Measurements from ENCODE around the gene SERPINB8. TPM values are rescaled to one million over a fixed set of nuclear protein-coding genes. Genes with fewer than 3 reads are reported as not detected.

The SERPINB8 gene
- total RNA-seq, 1 donor from 2014 or later: 33.8 TPM

- DNase-seq (ENCODE audit: low read depth, low spot score): no peak
Measured at GRCh38 chr18:64019922-64020756, 50.3 kb downstream of the SERPINB8 start.

GRCh38 chr18:64026350-64026749 lies 56.5 kb downstream of the SERPINB8 start:
- DNase-seq (ENCODE audit: low read depth, low spot score): no peak

GRCh38 chr18:64027931-64028695 lies 58.2 kb downstream of the SERPINB8 start:
- no peak for DNase-seq (ENCODE audit: low read depth, low spot score)

GRCh38 chr18:64029096-64029495 lies 59.2 kb downstream of the SERPINB8 start:
- DNase-seq (ENCODE audit: low read depth, low spot score): no peak

- DNase-seq (ENCODE audit: low read depth, low spot score): no peak
Measured at GRCh38 chr18:64031411-64031810, 61.5 kb downstream of the SERPINB8 start.

- no peak for DNase-seq (ENCODE audit: low read depth, low spot score)
Measured at GRCh38 chr18:64032312-64032711, 62.4 kb downstream of the SERPINB8 start.

- DNase-seq (ENCODE audit: low read depth, low spot score): no peak
Measured at GRCh38 chr18:64037812-64038414, 68.0 kb downstream of the SERPINB8 start.

Other genes with a start within 250 kb of the SERPINB8 start
- gene SERPINB7, start 194.7 kb upstream of the SERPINB8 start, total RNA-seq: not detected in 2 replicates
- gene SERPINB2, start 82.4 kb upstream of the SERPINB8 start, total RNA-seq: 0.71 and 1.1 TPM in 2 replicates
- not detected in 2 replicates for gene SERPINB10, start 62.1 kb upstream of the SERPINB8 start, total RNA-seq
- gene HMSD, start 20.8 kb upstream of the SERPINB8 start, total RNA-seq: 0.07 TPM in 1 of 2 replicates, not detected in the other
- not detected in 2 replicates for gene LINC00305, start 179.0 kb downstream of the SERPINB8 start, total RNA-seq

All from pulmonary artery endothelial cell (primary cell).